Activated CD8-positive, alpha-beta T cell treated with anti-CD3 and anti-CD28 coated beads, Interleukin-2, amount 10 ng/mL, durations not matched to agents 7 days and 5 days (primary cell): ENCODE results near the gene NT5C3B. TPM values are rescaled to one million over a fixed set of nuclear protein-coding genes. Genes with fewer than 3 reads are reported as not detected.
"Not testable (repeated sequence)": the region's sequence is repeated elsewhere in the genome, so short reads cannot be mapped to it uniquely, and the experiment has no call there.

ENCODE experiments used
- ATAC-seq: fragments of 150-1000 bp; cut with Tn5 transposase; one replicate; pipeline ENCODE4 v1.10.0; 2021; ENCODE audit warnings: moderate library complexity
- CTCF ChIA-PET: fragments of 350-600 bp; sonication (Branson Sonifier 250); formaldehyde crosslinking; loops from one replicate; lab custom pipeline; 2021; ENCODE audit warnings: antibody characterized with exemption; lab: Charles Lee
- POLR2A ChIA-PET: fragments of 350-600 bp; sonication (Branson Sonifier 250); formaldehyde crosslinking; loops from one replicate; lab custom pipeline; 2021; ENCODE audit warnings: antibody characterized with exemption; lab: Charles Lee
- DNase-seq: peaks from one replicate; pipeline ENCODE4 v3.0.0-alpha.2; 2020
- H3K27ac Mint-ChIP-seq: one replicate; pipeline ENCODE4 v1.8.0; 2021; ENCODE audit warnings: mild to moderate bottlenecking, mixed read lengths
- H3K27me3 Mint-ChIP-seq: one replicate; pipeline ENCODE4 v1.8.0; 2021; ENCODE audit warnings: low read depth, mixed read lengths
- H3K36me3 Mint-ChIP-seq: one replicate; pipeline ENCODE4 v1.8.0; 2021; ENCODE audit warnings: low read depth, mixed read lengths
- H3K4me1 Mint-ChIP-seq: one replicate; pipeline ENCODE4 v1.8.0; 2021; ENCODE audit warnings: low read depth, mixed read lengths
- H3K4me3 Mint-ChIP-seq: one replicate; pipeline ENCODE4 v1.8.0; 2021; ENCODE audit warnings: mild to moderate bottlenecking, mixed read lengths
- H3K9me3 Mint-ChIP-seq: one replicate; pipeline ENCODE4 v1.8.0; 2022; ENCODE audit warnings: mixed read lengths; ENCODE audit not compliant: insufficient read depth
- total RNA-seq, 2 experiments: library from RNA; stranded (reverse); gene quantifications; one replicate each; pipeline ENCODE4 v1.2.3, GENCODE V29; 2021

NT5C3B gene
- total RNA-seq, 2 experiments from 2014 or later = 15.7 to 17.8 TPM

DNA sequence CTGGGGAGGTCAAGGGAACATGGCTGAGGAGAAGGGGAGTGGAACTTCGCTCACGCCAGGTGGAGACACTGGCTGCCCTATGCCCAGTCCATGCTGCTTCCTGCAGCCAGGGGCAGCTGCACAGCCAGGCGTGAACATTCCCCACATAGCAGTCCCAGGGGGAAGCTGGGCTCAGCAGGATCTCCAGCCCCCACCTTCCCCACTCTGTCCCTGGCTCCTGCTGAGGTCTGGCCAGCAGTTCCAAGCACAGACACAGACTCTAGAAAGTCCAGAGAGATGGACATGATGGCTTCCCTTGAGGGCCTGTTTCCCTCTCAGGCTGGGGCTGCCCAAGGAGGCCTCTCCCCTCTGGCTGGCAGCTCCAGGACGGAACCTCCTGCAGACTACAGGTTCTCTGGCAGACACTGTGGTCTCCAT lies 58.9 kb downstream of the NT5C3B start:
- DNase-seq = no peak
- Mint-ChIP-seq H3K27ac (no peak overlapping the region), H3K4me3 (no peak overlapping the region), H3K36me3 (no peaks in the 10 kb centered on the region), H3K9me3 (no peaks in the 10 kb centered on the region), H3K27me3 (no peaks in the 10 kb centered on the region), H3K4me1 (no peaks in the 10 kb centered on the region)
- ChIA-PET POLR2A (no interaction called here), CTCF (interaction anchor here (1.5 kb wide), 1 partner anchor 9 kb away, joined by 3 read pairs; the partner anchor contains the start of gene JUP)
- no peak for ATAC-seq

DNA sequence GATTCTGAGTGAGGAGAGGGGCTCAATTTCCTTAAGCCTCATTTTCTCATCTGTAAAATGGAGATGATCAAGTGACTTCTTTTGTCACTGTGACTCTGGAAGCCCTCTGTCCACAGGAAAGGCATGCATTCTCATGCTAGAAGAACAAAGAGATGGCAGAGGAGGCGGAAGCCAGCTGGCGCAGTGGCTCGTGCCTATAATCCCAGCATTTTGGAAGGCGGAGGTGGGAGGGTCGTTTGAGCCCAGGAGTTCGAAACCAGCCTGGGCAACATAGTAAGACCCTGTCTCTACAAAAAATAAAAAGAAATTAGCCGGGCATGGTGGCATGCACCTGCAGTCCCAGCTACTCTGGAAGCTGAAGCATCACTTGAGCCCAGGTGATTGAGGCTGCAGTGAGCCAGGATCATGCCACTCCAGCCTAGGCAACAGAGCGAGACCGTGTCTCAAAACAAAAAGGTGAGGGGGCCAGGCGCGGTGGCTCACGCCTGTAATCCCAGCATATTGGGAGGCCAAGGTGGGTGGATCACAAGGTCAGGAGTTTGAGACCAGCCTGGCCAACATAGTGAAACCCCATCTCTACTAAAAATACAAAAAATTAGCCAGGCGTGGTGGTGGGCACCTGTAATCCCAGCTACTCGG lies 59.7 kb downstream of the NT5C3B start:
- POLR2A ChIA-PET, ATAC-seq, H3K4me3 Mint-ChIP-seq, H3K4me1 Mint-ChIP-seq, H3K36me3 Mint-ChIP-seq, H3K27me3 Mint-ChIP-seq, H3K27ac Mint-ChIP-seq, CTCF ChIA-PET, DNase-seq, H3K9me3 Mint-ChIP-seq: not testable (repeated sequence)

DNA sequence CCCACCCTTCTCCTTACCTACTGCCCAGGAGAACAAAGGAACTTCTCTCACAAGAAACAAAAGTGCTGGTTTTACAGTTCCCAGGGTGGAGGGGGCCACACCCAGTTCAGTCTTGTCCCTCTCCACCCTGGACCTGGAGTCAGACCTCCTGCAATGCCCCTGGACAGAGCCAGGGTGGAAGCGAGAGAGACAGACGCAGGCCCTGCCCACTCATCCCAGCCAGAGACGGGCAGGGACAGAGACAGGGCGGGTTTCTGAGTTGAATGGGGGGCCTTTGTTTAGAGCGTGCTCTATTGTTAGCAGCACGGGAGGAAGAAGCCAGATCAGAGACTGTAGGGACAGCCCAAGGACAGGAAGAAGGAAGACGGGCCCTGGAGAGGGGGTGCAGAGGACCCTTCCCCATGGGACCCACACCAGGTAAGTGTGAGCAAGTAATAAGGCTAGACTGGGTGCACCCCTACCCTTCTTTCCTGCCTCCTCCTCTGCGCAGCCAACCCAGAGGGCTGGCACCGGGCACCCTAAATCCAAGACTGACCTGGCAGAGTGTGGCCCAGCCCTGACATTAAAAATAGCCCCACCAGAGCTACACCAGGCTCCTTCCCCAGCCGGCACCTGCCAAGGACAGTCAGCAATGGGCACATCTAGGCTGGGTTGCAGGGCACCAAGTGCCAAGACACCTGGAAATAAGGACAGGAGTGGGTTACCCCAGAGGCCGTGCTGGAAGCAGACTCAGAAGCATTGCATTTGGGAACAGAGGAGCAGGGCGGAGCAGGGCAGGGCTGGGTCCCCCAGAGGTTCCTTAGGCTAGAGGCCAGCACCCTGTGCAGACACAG lies 60.4 kb downstream of the NT5C3B start:
- Mint-ChIP-seq H3K4me3 (no peak overlapping the region), H3K36me3 (no peaks in the 10 kb centered on the region), H3K27ac (no peak overlapping the region), H3K27me3 (no peaks in the 10 kb centered on the region), H3K4me1 (peaks cover 5% of the 10 kb centered on the region), H3K9me3 (no peaks in the 10 kb centered on the region)
- POLR2A ChIA-PET = no interaction called here
- CTCF ChIA-PET = no interaction called here
- ATAC-seq (no peak), DNase-seq (no peak)

Other genes with a start within 250 kb of the NT5C3B start
- not detected for gene KRT14, start 249.3 kb downstream of the NT5C3B start, total RNA-seq
- not detected for gene KRT16, start 223.5 kb downstream of the NT5C3B start, total RNA-seq
- not detected for gene KRT17, start 211.7 kb downstream of the NT5C3B start, total RNA-seq
- 100 to 1,000 TPM; 661 to 670 TPM for gene EIF1, start 147.3 kb downstream of the NT5C3B start, total RNA-seq
- not detected for gene GAST, start 123.9 kb downstream of the NT5C3B start, total RNA-seq
- under 1 TPM; 0.08 to 0.11 TPM for gene HAP1, start 101.6 kb downstream of the NT5C3B start, total RNA-seq
- 1 to 10 TPM; 5.2 to 6.0 TPM for gene JUP, start 49.5 kb downstream of the NT5C3B start, total RNA-seq
- 1 to 10 TPM; 2.7 to 3.5 TPM for gene P3H4, start 24.3 kb downstream of the NT5C3B start, total RNA-seq
- not detected for gene FKBP10, start 23.2 kb downstream of the NT5C3B start, total RNA-seq
- not detected for gene KLHL10, start 1.6 kb upstream of the NT5C3B start, total RNA-seq
- 10 to 100 TPM; 12.3 to 13.2 TPM for gene KLHL11, start 29.2 kb upstream of the NT5C3B start, total RNA-seq
- gene ACLY, start 82.7 kb upstream of the NT5C3B start, total RNA-seq = 100 to 1,000 TPM; 177 to 185 TPM
- gene ODAD4, start 94.4 kb upstream of the NT5C3B start, total RNA-seq = under 1 TPM; 0.89 to 0.97 TPM
- gene CNP, start 130.6 kb upstream of the NT5C3B start, total RNA-seq = 10 to 100 TPM; 93.4 to 94.6 TPM
- gene DNAJC7, start 181.2 kb upstream of the NT5C3B start, total RNA-seq = 10 to 100 TPM; 86.1 to 99.8 TPM
- gene NKIRAS2, start 183.9 kb upstream of the NT5C3B start, total RNA-seq = 10 to 100 TPM; 25.7 to 26.2 TPM
- under 1 TPM; 0.16 to 0.24 TPM for gene C17orf113, start 214.4 kb upstream of the NT5C3B start, total RNA-seq